Stimulated activated CD4-positive, alpha-beta T cell treated with anti-CD3 and anti-CD28 coated beads, Interleukin-1b, Interleukin-23, amount 100 ng/mL, for 1 hour (primary cell): Measurements from ENCODE around the gene KRTAP5-10.
"Not testable (repeated sequence)": the region's sequence is repeated elsewhere in the genome, so short reads cannot be mapped to it uniquely, and the experiment has no call there.

ENCODE experiments used
- DNase-seq, 2 donors: peaks; one replicate each; pipeline ENCODE4 v3.0.0-alpha.2; 2020; ENCODE audit warnings: low read depth in 2 of 2

The KRTAP5-10 gene

GRCh38 chr11:71611218-71611910, 46.0 kb downstream of the KRTAP5-10 start:
- DNase-seq, result not testable (repeated sequence)

DNA sequence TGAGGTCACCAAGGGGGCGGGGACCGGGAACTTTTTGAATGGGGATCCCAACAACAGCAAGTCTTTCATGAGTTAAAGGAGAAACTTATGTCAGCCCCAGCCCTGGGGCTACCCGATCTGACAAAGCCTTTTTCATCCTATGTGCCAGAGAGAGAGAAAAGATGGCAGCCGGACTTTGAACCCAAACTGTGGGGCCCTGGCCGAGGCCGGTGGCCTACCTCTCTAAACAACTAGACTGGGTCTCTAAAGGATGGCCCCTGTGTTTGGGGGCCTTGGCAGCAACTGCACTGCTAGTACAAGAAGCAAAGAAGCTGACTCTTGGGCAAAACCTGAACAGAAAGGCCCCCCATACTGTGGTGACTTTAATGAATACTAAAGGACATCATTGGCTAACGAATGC, 48.6 kb downstream of the KRTAP5-10 start:
- DNase-seq, result not testable (repeated sequence)

- not testable (repeated sequence) for DNase-seq
Measured at GRCh38 chr11:71614366-71614917, 49.1 kb downstream of the KRTAP5-10 start.

DNA sequence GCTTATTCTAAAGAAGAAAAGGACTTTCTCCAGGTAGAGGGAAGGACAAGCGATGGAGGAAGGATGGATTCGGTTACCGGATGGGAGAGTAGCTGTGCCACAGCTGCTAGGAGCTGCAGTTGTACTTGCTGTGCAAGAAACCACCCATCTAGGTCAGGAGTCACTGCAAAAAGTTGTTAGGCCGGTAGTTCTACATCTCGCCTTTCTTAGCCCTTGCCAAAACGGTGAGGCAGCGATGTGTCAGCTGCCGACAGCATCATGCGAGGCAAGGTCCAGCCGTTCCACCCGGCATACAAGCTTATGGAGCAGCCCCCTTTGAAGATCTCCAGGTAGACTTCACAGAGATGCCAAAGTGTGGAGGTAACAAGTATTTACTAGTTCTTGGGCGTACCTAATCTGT, 49.6 kb downstream of the KRTAP5-10 start:
- DNase-seq, result not testable (repeated sequence)
